DOHH2 (cell line): ENCODE measurements around the gene TBC1D20.

ENCODE experiments used
- EZH2phosphoT487 ChIP-seq: fragments of 200-600 bp; sonication (generic); IDR thresholded peaks from 2 replicates; pipeline ENCODE4 v1.6.1; 2017; ENCODE audit warnings: borderline replicate concordance, mild to moderate bottlenecking, antibody characterized with exemption, low read length, moderate library complexity, mixed read lengths
- TF ChIP-seq, protein P1 (sequence below): fragments of 200-600 bp; sonication (generic); IDR thresholded peaks from one replicate; pipeline ENCODE4 v1.5.1; 2014; ENCODE audit warnings: antibody characterized with exemption, mild to moderate bottlenecking, low read depth, low read length; ENCODE audit not compliant: poor library complexity, severe bottlenecking

DNA sequence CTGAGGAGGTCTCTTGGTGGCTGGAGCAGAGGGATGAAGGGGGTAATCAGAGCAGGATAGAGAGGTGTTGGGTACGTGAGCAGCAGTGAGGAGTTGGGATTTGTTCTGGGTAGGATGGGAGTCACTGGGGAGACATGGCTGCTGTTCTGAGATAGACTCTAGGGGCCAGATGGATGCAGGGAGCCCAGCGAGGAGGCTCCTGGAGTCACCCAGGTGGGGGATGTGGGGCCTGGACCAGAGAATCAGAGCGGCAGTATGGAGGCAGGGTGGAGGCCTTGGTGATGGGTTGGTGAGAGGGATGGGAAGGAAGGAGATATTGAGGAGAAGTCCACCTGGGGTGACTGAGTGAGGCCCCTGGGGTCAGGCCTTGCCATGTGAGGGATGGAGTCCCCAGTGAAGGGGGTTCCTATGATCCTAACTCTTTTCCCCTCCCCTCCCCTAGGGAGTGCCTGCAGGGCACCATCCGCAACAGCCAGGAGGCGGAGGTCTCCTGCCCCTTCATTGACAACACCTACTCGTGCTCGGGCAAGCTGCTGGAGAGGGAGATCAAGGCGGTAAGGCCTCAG is 40.6 kb downstream of the TBC1D20 start:
- TF ChIP-seq, protein P1, sequence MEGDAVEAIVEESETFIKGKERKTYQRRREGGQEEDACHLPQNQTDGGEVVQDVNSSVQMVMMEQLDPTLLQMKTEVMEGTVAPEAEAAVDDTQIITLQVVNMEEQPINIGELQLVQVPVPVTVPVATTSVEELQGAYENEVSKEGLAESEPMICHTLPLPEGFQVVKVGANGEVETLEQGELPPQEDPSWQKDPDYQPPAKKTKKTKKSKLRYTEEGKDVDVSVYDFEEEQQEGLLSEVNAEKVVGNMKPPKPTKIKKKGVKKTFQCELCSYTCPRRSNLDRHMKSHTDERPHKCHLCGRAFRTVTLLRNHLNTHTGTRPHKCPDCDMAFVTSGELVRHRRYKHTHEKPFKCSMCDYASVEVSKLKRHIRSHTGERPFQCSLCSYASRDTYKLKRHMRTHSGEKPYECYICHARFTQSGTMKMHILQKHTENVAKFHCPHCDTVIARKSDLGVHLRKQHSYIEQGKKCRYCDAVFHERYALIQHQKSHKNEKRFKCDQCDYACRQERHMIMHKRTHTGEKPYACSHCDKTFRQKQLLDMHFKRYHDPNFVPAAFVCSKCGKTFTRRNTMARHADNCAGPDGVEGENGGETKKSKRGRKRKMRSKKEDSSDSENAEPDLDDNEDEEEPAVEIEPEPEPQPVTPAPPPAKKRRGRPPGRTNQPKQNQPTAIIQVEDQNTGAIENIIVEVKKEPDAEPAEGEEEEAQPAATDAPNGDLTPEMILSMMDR = no peak
- no peak for TF ChIP-seq EZH2phosphoT487
